ENCODE measurements around the gene KIRREL1.

Gene KIRREL1

GRCh38 chr1:158080066-158080465 is 86.6 kb downstream of the KIRREL1 start:
- in situ Hi-C loops (cut with MboI; ENCODE audit: low pct_unique_long_range_greater_than_20kb, low sequenced_read_pairs, unreplicated experiment): no loop called here
- TF ChIP-seq CTCF (IDR thresholded peaks at IDR 0.05; ENCODE audit: extremely low read depth, insufficient read depth, missing control alignments): no peak
- no peak for DNase-seq (ENCODE audit: low spot score)

GRCh38 chr1:158084336-158084735 is 90.9 kb downstream of the KIRREL1 start:
- no peak for DNase-seq (ENCODE audit: low spot score)
- in situ Hi-C loops (cut with MboI; ENCODE audit: low pct_unique_long_range_greater_than_20kb, low sequenced_read_pairs, unreplicated experiment): no loop called here
- no peak for TF ChIP-seq CTCF (IDR thresholded peaks at IDR 0.05; ENCODE audit: extremely low read depth, insufficient read depth, missing control alignments)

- DNase-seq (ENCODE audit: low spot score): no peak
- in situ Hi-C loops (cut with MboI; ENCODE audit: low pct_unique_long_range_greater_than_20kb, low sequenced_read_pairs, unreplicated experiment): no loop called here
- no peak for TF ChIP-seq CTCF (IDR thresholded peaks at IDR 0.05; ENCODE audit: extremely low read depth, insufficient read depth, missing control alignments)
Observed at GRCh38 chr1:158084747-158085146, 91.3 kb downstream of the KIRREL1 start.

GRCh38 chr1:158087320-158087927 is 94.0 kb downstream of the KIRREL1 start:
- in situ Hi-C loops (cut with MboI; ENCODE audit: low pct_unique_long_range_greater_than_20kb, low sequenced_read_pairs, unreplicated experiment): no loop called here
- peak; percentile 86 for TF ChIP-seq CTCF (IDR thresholded peaks at IDR 0.05; ENCODE audit: extremely low read depth, insufficient read depth, missing control alignments)
- DNase-seq (ENCODE audit: low spot score): peak; percentile 81

GRCh38 chr1:158089476-158089875 is 96.0 kb downstream of the KIRREL1 start:
- in situ Hi-C loops (cut with MboI; ENCODE audit: low pct_unique_long_range_greater_than_20kb, low sequenced_read_pairs, unreplicated experiment): no loop called here
- no peak for DNase-seq (ENCODE audit: low spot score)
- TF ChIP-seq CTCF (IDR thresholded peaks at IDR 0.05; ENCODE audit: extremely low read depth, insufficient read depth, missing control alignments): no peak

GRCh38 chr1:158089925-158090637 is 96.6 kb downstream of the KIRREL1 start:
- no peak for TF ChIP-seq CTCF (IDR thresholded peaks at IDR 0.05; ENCODE audit: extremely low read depth, insufficient read depth, missing control alignments)
- in situ Hi-C loops (cut with MboI; ENCODE audit: low pct_unique_long_range_greater_than_20kb, low sequenced_read_pairs, unreplicated experiment): no loop called here
- no peak for DNase-seq (ENCODE audit: low spot score)

Measured in GM13977 (cell line).